Trophoblast cell (in vitro differentiated cells and primary cell): ENCODE measurements around the gene BMPR2.
"Not testable (repeated sequence)": the region's sequence is repeated elsewhere in the genome, so short reads cannot be mapped to it uniquely, and the experiment has no call there.

Experiments
- DNase-seq, 2 donors: peaks; one replicate each; pipeline ENCODE4 v3.0.0-alpha.2; 2016
- H2AFZ ChIP-seq: 2 replicates; pipeline ENCODE4 v1.6.1; 2013; ENCODE audit warnings: low read length, moderate library complexity, mild to moderate bottlenecking; ENCODE audit not compliant: insufficient read depth, poor library complexity
- H2AK5ac ChIP-seq: 2 replicates; pipeline ENCODE4 v1.6.1; 2013; ENCODE audit warnings: mild to moderate bottlenecking, low read length
- H2BK120ac ChIP-seq: 2 replicates; pipeline ENCODE4 v1.6.1; 2013; ENCODE audit warnings: low read length, mild to moderate bottlenecking, moderate library complexity; ENCODE audit not compliant: insufficient read depth, poor library complexity
- H2BK12ac ChIP-seq: 2 replicates; pipeline ENCODE4 v1.6.1; 2013; ENCODE audit warnings: mild to moderate bottlenecking, low read length, moderate library complexity
- H2BK5ac ChIP-seq: 2 replicates; pipeline ENCODE4 v1.6.1; 2013; ENCODE audit warnings: low read length, low read depth, moderate library complexity, mild to moderate bottlenecking; ENCODE audit not compliant: poor library complexity
- H3K14ac ChIP-seq: 2 replicates; pipeline ENCODE4 v1.6.1; 2013; ENCODE audit warnings: mild to moderate bottlenecking, low read length
- H3K18ac ChIP-seq: 2 replicates; pipeline ENCODE4 v1.6.1; 2013; ENCODE audit warnings: mild to moderate bottlenecking, low read length
- H3K23ac ChIP-seq: 2 replicates; pipeline ENCODE4 v1.6.1; 2013; ENCODE audit warnings: low read length
- H3K27ac ChIP-seq: 2 replicates; pipeline ENCODE4 v1.5.1; 2013; ENCODE audit warnings: low read depth, mild to moderate bottlenecking, inconsistent platforms, low read length, moderate library complexity
- H3K27me3 ChIP-seq: 2 replicates; pipeline ENCODE4 v1.6.1; 2013; ENCODE audit warnings: inconsistent platforms, mild to moderate bottlenecking, low read length, moderate library complexity; ENCODE audit not compliant: insufficient read depth
- H3K36me3 ChIP-seq, 2 experiments: 1 replicate in 1 of 2; 2 replicates in 1 of 2; pipeline ENCODE4 v1.6.1; 2013; ENCODE audit warnings: low read length in 2 of 2, mild to moderate bottlenecking in 2 of 2, moderate library complexity in 1 of 2; ENCODE audit not compliant: insufficient read depth in 2 of 2, control insufficient read depth in 1 of 2
- H3K4ac ChIP-seq: 2 replicates; pipeline ENCODE4 v1.6.1; 2013; ENCODE audit warnings: low read depth, mild to moderate bottlenecking, low read length, moderate library complexity
- H3K4me1 ChIP-seq, 2 experiments: 1 replicate in 1 of 2; 2 replicates in 1 of 2; pipeline ENCODE4 v1.6.1; 2013; ENCODE audit warnings: low read length in 2 of 2, mild to moderate bottlenecking in 2 of 2, moderate library complexity in 1 of 2; ENCODE audit not compliant: insufficient read depth in 2 of 2, control insufficient read depth in 1 of 2
- H3K4me2 ChIP-seq: 2 replicates; pipeline ENCODE4 v1.6.1; 2013; ENCODE audit warnings: inconsistent platforms, mild to moderate bottlenecking, low read length, moderate library complexity
- H3K4me3 ChIP-seq: 2 replicates; pipeline ENCODE4 v1.5.1; 2013; ENCODE audit warnings: mild to moderate bottlenecking, low read depth, low read length, inconsistent platforms
- H3K79me1 ChIP-seq: one replicate; pipeline ENCODE4 v1.6.1; 2013; ENCODE audit warnings: low read length
- H3K79me2 ChIP-seq: 2 replicates; pipeline ENCODE4 v1.6.1; 2013; ENCODE audit warnings: low read length, mild to moderate bottlenecking; ENCODE audit not compliant: control insufficient read depth, insufficient read depth, poor library complexity
- H3K9ac ChIP-seq: 2 replicates; pipeline ENCODE4 v1.6.1; 2013; ENCODE audit warnings: mild to moderate bottlenecking, low read length
- H3K9me3 ChIP-seq: 2 replicates; pipeline ENCODE4 v1.6.1; 2013; ENCODE audit warnings: low read depth, mild to moderate bottlenecking, control low read depth, inconsistent platforms, low read length; ENCODE audit not compliant: insufficient read depth
- H4K12ac ChIP-seq: 2 replicates; pipeline ENCODE4 v1.6.1; 2013; ENCODE audit warnings: low read depth, mild to moderate bottlenecking, low read length, moderate library complexity
- H4K8ac ChIP-seq: 2 replicates; pipeline ENCODE4 v1.6.1; 2013; ENCODE audit warnings: low read depth, mild to moderate bottlenecking, low read length, moderate library complexity
- H4K91ac ChIP-seq: one replicate; pipeline ENCODE4 v1.6.1; 2013; ENCODE audit warnings: low read depth, mild to moderate bottlenecking, low read length, moderate library complexity
- WGBS: extraction: QIAGEN DNeasy Blood & Tissue Kit; methylation state at CpG from one replicate; pipeline ENCODE4 v1.1.7; 2013; ENCODE audit warnings: missing lambda C conversion rate; ENCODE audit not compliant: insufficient read length, insufficient coverage; ENCODE audit errors: extremely low coverage; 5-methylcytosine and 5-hydroxymethylcytosine counted together

The BMPR2 gene

GRCh38 chr2:202521470-202521869, 145.3 kb downstream of the BMPR2 start:
- no peak overlapping the region for H2AFZ ChIP-seq
- no peak overlapping the region for H2BK5ac ChIP-seq
- H3K9me3 ChIP-seq: no peaks in the 10 kb centered on the region
- peaks cover 46 to 48% of the 10 kb centered on the region in 2 experiments for H3K36me3 ChIP-seq
- DNase-seq: no peak
- no peak overlapping the region for H3K14ac ChIP-seq
- H3K4me3 ChIP-seq: no peak overlapping the region
- H4K12ac ChIP-seq: no peak overlapping the region
- H2BK12ac ChIP-seq: no peak overlapping the region
- no peak overlapping the region for H3K23ac ChIP-seq
- H3K18ac ChIP-seq: no peak overlapping the region
- no peak overlapping the region for H3K4me2 ChIP-seq
- no peak overlapping the region for H4K91ac ChIP-seq
- no peak overlapping the region for H4K8ac ChIP-seq
- no peak overlapping the region for H3K27ac ChIP-seq
- no peak overlapping the region for H3K9ac ChIP-seq
- H3K79me1 ChIP-seq: no peaks in the 10 kb centered on the region
- H3K27me3 ChIP-seq: no peaks in the 10 kb centered on the region
- H2BK120ac ChIP-seq: no peak overlapping the region
- H2AK5ac ChIP-seq: no peak overlapping the region
- no peaks in the 10 kb centered on the region for H3K79me2 ChIP-seq
- H3K4ac ChIP-seq: no peak overlapping the region
- H3K4me1 ChIP-seq: no peaks in the 10 kb centered on the region

DNA sequence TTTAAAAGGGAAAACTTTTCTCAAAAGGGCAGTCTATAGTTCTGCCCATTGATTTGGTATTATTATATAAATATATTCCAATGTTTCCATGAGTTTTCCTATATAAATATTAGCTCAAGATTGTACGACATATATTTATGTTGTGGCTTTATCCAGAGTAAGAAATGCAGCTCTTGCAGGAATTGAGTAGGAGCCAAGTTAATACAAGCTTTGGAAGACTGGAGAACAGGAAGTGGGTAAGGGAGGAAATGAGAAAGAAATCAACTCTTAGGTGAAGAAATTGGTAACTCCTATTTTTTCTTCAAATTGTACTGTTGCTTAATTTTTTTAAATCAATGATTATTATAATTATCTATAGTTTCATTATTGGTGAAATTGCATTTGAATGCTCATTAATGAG, 153.3 kb downstream of the BMPR2 start:
- Histone ChIP-seq H4K12ac (no peak overlapping the region), H3K18ac (no peak overlapping the region), H3K23ac (no peak overlapping the region), H2BK5ac (no peak overlapping the region), H3K4me3 (no peak overlapping the region), H4K91ac (no peak overlapping the region), H2AFZ (no peak overlapping the region), H3K27ac (no peak overlapping the region), H2BK120ac (no peak overlapping the region), H2BK12ac (no peak overlapping the region), H3K27me3 (no peaks in the 10 kb centered on the region), H3K36me3 (peaks cover 22 to 25% of the 10 kb centered on the region in 2 experiments), H3K4me1 (no peaks in the 10 kb centered on the region), H3K9ac (no peak overlapping the region), H3K79me2 (no peaks in the 10 kb centered on the region), H3K4me2 (no peak overlapping the region), H3K9me3 (no peaks in the 10 kb centered on the region), H3K79me1 (no peaks in the 10 kb centered on the region), H4K8ac (no peak overlapping the region), H2AK5ac (no peak overlapping the region), H3K14ac (no peak overlapping the region), H3K4ac (no peak overlapping the region)
- no peak for DNase-seq
- WGBS: no CpG with 5 or more reads among the region's 1 CpG

GRCh38 chr2:202530038-202530437, 153.9 kb downstream of the BMPR2 start:
- Histone ChIP-seq H3K9me3 (no peaks in the 10 kb centered on the region), H3K27me3 (no peaks in the 10 kb centered on the region), H2AK5ac (no peak overlapping the region), H3K4ac (no peak overlapping the region), H4K8ac (no peak overlapping the region), H3K79me2 (no peaks in the 10 kb centered on the region), H3K9ac (no peak overlapping the region), H3K27ac (no peak overlapping the region), H4K91ac (no peak overlapping the region), H2BK12ac (no peak overlapping the region), H3K23ac (no peak overlapping the region), H3K4me3 (no peak overlapping the region), H2AFZ (no peak overlapping the region), H3K14ac (no peak overlapping the region), H2BK5ac (no peak overlapping the region), H3K79me1 (no peaks in the 10 kb centered on the region), H3K36me3 (peaks cover 20 to 23% of the 10 kb centered on the region in 2 experiments), H3K4me2 (no peak overlapping the region), H2BK120ac (no peak overlapping the region), H3K18ac (no peak overlapping the region), H4K12ac (no peak overlapping the region), H3K4me1 (no peaks in the 10 kb centered on the region)
- WGBS: no CpG with 5 or more reads among the region's 1 CpG
- no peak for DNase-seq

DNA sequence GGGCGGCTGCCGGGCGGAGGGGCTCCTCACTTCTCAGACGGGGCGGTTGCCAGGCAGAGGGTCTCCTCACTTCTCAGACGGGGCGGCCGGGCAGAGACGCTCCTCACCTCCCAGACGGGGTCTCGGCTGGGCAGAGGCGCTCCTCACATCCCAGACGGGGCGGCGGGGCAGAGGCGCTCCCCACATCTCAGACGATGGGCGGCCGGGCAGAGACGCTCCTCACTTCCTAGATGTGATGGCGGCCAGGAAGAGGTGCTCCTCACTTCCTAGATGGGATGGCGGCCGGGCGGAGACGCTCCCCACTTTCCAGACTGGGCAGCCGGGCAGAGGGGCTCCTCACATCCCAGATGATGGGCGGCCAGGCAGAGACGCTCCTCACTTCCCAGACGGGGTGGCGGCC, 159.2 kb downstream of the BMPR2 start:
- H3K27me3 ChIP-seq, H3K9me3 ChIP-seq, H3K4ac ChIP-seq, H2BK12ac ChIP-seq, DNase-seq, H4K8ac ChIP-seq, H3K23ac ChIP-seq, H2AK5ac ChIP-seq, H3K79me1 ChIP-seq, H3K18ac ChIP-seq, H3K79me2 ChIP-seq, H3K14ac ChIP-seq, H3K27ac ChIP-seq, H3K9ac ChIP-seq, H2AFZ ChIP-seq, H3K4me3 ChIP-seq, H3K4me1 ChIP-seq, H4K12ac ChIP-seq, H4K91ac ChIP-seq, H2BK120ac ChIP-seq, H3K4me2 ChIP-seq, H2BK5ac ChIP-seq: not testable (repeated sequence)
- H3K36me3 ChIP-seq: peaks cover 16 to 31% of the 10 kb centered on the region in 2 experiments
- no CpG with 5 or more reads among the region's 30 CpGs for WGBS
